Kidney capillary endothelial cell (primary cell): Measurements from ENCODE around the gene RNGTT.
"Not testable (repeated sequence)": the region's sequence is repeated elsewhere in the genome, so short reads cannot be mapped to it uniquely, and the experiment has no call there.

ENCODE experiments used
- DNase-seq: peaks from one replicate; pipeline ENCODE4 v3.0.0-alpha.2; 2018; ENCODE audit warnings: low spot score

RNGTT gene

GRCh38 chr6:88970301-88970700, 6.9 kb upstream of the RNGTT start:
- DNase-seq = no peak

GRCh38 chr6:88969255-88969654, 5.8 kb upstream of the RNGTT start:
- not testable (repeated sequence) for DNase-seq

DNA sequence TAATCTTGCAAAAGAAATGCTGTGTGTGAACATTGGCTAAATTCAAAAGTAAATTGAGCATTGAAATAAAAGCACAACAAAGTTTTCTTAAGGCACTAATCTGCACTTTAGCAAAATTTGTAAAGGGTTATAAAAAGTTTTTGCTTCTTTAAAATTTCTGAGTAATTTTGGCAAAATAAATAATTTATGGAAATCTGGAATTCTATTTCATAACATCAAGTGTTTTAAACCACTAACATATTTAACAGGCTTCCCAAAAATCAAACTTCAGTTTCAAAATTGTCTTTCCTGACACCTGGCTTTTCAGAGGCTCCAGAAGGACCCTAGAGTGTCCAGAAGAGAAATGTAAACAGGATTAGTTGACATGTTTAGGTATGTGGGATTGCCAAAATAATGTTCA, 4.5 kb upstream of the RNGTT start:
- DNase-seq = no peak

DNA sequence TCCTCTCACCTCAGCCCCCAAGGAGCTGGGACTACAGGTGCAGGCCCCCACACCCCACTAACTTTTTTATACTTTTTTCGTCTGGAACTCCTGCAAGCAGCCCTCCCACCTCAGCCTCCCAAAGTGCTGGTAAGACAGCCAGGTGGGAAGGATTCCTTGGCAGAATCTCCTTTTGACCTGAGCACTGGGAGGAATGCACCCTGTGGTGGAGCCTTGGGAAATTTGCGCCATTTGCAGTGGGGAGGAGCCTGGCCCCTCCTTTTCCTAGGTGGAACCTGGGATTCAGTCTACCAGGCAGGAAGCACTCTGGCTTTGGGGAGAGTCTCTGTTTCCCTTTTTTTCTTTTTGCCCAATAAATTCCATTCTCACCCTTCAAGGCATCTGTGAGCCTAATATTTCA, 2.3 kb upstream of the RNGTT start:
- no peak for DNase-seq

GRCh38 chr6:88964509-88964908, 1.1 kb upstream of the RNGTT start:
- no peak for DNase-seq

DNA sequence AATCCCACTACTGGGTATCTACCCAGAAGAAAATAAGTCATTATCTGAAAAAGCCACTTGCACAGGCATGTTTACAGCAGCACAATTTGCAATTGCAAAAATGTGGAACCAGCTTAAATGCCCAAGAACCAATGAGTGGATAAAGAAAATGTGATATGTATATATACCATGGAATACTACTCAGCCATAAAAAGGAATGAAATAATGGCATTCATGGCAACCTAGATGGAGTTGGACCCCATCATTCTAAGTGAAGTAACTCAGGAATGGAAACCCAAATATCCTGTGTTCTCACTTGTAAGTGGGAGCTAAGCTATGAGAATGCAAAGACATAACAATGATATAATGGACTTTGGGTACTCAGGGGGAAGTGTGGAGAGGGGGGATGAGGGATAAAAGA, 4.6 kb downstream of the RNGTT start:
- DNase-seq = no peak

- no peak for DNase-seq
Observed at GRCh38 chr6:88953550-88954386, 9.7 kb downstream of the RNGTT start.

GRCh38 chr6:88952065-88952704, 11.2 kb downstream of the RNGTT start:
- no peak for DNase-seq

DNA sequence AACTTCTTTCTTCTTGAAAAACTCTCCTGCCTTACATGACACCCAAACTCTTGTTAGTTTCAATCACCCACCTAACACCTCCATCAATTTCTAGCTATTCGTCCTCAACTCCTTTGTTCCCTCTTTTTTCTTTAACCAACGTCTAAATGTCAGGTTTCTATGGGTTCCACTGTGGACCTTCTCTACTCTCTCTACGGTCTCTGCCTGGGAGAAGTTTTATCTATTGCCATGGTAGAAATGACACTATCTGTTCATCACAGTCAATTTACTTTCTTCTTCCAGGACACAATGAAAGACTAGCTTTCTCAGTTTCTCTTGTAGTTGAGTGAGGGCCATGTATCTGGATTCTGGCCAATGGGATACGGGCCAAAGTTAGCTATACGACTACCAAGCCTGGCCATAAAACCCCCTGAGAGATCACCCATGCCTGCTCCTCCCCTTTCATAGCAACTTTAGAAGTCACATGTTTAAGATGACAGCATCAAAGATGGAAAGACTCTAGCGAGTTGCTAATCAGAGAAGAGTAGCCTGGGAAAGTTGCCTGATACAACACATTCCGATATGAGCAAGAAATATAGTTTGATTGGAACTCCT, 17.9 kb downstream of the RNGTT start:
- DNase-seq = no peak

GRCh38 chr6:88933521-88933920, 29.9 kb downstream of the RNGTT start:
- DNase-seq = no peak

DNA sequence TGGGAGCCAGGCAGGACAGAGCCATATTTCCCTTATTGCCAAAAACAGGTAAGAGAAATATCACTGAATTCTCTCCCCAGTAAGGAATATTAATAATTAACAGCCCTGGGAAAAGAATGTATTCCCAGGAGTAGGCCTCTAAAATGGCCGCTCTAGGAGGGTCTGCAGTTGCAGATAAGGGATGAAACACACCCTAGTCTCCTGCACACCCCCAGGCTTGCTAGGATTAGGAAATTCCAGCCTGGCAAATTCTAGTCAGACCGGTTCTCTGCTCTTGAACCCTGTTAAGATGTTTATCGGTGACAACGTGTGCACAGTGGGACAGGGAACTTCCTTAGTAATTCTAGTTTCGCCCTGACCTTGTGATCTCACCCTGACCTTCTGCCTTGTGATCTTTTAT, 31.4 kb downstream of the RNGTT start:
- DNase-seq = not testable (repeated sequence)

- no peak for DNase-seq
Observed at GRCh38 chr6:88922775-88923548, 40.5 kb downstream of the RNGTT start.

DNA sequence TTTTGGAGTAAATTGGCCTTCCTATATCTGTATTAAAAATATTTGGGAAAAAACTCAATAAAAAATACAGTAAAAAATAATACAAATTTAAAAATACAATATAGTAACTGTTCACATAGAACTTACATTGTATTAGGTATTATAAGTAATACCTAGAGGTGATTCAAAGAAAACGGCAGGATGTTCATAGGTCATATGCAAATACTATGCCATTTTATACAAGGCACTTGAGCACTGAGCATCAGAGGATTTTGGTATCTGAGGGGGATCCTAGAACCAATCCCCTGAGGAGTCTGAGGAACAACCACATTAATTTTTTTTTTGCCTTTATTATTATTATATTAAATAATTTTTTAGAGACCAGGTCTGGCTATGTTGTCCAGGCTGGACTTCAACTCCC, 41.7 kb downstream of the RNGTT start:
- no peak for DNase-seq

DNA sequence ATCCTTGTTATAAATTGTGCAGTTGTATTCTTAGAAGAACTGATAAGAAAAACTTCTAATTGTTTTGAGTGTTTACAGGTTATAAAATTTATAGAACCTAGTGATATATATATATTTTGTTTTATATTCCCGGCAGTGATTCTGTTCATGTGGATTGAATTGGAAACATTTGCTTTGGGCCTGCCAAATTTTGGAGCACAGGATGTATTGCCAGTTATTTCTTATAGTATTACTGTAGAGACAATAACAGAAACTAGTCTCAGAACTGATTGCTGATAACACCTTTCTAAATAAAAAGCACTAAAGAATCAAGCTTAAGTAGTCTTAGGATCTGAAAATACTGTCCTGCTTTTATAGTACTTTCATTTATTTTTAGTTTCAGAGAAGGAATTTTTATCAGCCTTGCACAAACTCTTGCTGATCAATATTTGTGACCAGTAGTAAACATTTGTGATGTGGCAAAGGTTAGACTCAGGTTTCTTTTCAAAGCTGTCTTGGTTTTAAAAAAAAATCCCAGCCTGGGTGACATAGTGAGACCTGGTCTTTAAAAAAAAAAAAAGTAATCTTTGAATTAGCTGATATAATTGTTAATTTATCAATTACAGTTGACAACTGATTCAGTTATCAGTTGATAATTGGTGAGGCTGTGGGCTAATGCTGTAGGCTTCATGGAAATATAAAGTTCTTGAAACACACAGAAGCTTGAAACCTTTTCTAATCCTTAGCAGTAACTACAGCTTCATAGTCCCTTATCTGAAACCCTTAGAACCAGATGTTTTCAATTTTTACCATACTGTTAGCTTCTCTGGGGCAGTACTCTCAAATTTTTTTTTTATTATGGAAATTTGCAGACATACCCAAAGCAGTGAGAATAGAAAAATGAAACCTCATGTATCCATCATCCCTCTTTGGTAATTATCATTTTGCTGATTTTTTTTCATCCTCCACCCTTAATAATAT, 42.4 kb downstream of the RNGTT start:
- no peak for DNase-seq

DNA sequence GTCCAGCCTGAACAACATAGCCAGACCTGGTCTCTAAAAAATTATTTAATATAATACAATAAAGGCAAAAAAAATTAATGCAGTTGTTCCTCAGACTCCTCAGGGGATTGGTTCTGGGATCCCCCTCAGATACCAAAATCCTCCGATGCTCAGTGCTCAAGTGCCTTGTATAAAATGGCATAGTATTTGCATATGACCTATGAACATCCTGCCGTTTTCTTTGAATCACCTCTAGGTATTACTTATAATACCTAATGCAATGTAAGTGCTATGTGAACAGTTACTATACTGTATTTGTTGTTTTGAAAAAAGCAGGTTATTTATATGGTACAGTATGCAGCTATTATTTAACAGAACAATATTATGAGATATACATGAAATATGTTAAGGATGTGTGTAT, 43.3 kb downstream of the RNGTT start:
- DNase-seq = no peak

GRCh38 chr6:88919032-88919431, 44.4 kb downstream of the RNGTT start:
- peak; percentile 3 for DNase-seq

DNA sequence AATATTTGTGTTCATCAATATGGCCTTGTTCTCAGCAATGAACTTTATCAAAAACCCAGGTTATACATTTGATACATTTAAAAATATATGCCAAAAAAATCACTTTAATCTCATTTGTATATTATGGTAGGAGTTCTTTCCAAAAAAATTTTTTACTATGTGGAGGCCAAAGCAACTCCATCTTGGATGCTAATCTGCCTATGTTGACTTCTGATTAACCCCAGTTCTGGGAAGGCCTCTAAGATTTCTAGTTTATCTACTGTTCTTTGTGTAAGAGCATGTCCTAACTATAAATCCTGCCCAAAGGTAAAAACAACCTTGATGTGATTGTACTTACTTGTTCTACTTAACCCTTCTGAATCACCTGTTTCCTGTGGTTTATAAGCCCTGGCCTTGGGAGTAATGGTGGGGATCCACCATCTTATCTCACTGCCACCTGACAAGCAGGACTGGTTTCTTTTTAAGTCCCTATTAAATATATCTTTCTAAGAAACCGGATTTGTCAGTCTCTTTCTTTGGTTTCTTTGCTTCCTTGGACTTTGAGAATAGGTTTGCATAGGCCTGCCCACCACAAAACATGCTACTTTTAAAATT, 46.7 kb downstream of the RNGTT start:
- no peak for DNase-seq

- DNase-seq = no peak
Observed at GRCh38 chr6:88914895-88915598, 48.4 kb downstream of the RNGTT start.

DNA sequence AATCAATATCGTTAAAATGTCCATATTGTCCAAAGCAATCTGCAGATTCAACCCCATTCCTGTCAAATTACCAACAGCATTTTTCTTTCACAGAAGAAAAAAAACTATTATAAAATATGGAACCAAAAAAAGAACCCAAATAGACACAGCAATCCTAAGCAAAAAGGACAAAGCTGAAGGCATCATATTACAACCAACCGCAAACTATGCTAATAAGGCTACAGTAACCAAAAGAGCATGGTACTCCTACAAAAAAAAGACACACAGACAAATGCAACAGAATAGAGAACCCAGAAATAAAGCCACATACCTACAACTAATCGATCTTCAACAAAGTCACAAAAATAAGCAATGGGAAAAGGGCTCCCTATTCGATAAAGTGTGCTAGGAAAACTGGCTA, 49.2 kb downstream of the RNGTT start:
- DNase-seq = no peak

DNA sequence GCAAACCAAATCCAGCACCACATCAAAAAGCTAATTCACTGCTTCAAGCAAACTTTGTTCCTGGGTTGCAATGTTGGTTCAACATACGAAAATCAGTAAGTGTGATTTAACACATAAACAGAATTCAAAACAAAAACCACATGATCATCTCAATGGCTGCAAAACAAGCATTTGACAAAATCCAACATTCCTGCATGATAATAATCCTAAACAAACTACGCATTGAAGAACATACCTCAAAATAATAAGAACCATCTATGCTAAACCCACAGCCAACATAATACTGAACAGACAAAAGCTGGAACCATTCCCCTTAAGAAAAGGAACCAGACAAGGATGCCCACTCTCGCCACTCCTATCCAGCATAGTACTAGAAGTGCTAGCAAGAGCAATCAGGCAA, 49.9 kb downstream of the RNGTT start:
- no peak for DNase-seq
